Sigmoid colon (tissue), 4 donors: ENCODE results near the gene ABHD12.

Source experiments
- EP300 ChIP-seq, 4 donors: sonication (generic); formaldehyde crosslinking; IDR thresholded peaks; one replicate each; pipeline ENCODE4 v1.6.1; 2017; ENCODE audit warnings: antibody characterized with exemption in 4 of 4
- TF ChIP-seq, protein P1 (sequence below), 4 experiments: fragments of 450-650 bp in 3 of 4; fragments of 200-600 bp in 1 of 4; IDR thresholded peaks; one replicate each; pipeline ENCODE4 v1.5.1; 2016 to 2019; ENCODE audit warnings: antibody characterized with exemption in 4 of 4, mild to moderate bottlenecking in 3 of 4, moderate library complexity in 2 of 4

DNA sequence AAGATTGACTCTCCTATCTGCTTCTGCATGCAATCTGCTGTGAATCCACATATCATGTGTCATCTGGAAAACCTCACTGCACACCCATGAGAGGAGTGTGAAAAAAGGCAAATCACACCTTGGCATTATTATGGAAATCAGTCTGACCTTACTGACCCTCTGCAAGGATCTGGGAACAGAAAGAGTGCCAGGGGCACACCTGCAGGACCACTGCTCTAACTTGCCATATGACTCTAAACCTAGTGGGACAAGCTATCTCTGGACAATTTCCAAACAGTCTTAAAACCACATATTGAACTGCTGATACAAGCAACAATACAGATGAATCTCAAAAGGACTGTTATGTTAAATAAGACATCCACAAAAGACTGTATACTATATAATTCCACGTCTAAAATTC is 50.3 kb downstream of the ABHD12 start:
- TF ChIP-seq, protein P1, sequence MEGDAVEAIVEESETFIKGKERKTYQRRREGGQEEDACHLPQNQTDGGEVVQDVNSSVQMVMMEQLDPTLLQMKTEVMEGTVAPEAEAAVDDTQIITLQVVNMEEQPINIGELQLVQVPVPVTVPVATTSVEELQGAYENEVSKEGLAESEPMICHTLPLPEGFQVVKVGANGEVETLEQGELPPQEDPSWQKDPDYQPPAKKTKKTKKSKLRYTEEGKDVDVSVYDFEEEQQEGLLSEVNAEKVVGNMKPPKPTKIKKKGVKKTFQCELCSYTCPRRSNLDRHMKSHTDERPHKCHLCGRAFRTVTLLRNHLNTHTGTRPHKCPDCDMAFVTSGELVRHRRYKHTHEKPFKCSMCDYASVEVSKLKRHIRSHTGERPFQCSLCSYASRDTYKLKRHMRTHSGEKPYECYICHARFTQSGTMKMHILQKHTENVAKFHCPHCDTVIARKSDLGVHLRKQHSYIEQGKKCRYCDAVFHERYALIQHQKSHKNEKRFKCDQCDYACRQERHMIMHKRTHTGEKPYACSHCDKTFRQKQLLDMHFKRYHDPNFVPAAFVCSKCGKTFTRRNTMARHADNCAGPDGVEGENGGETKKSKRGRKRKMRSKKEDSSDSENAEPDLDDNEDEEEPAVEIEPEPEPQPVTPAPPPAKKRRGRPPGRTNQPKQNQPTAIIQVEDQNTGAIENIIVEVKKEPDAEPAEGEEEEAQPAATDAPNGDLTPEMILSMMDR (IDR thresholded peaks at IDR 0.05): no peak
- TF ChIP-seq EP300 (IDR thresholded peaks at IDR 0.05): no peak
